GM13976 (cell line): Measurements from ENCODE around the gene IBSP.

Experiments
- DNase-seq: peaks from one replicate; pipeline ENCODE4 v3.0.0; 2012; ENCODE audit warnings: low spot score
- CTCF ChIP-seq: IDR thresholded peaks from 2 replicates; pipeline ENCODE4 v1.5.1; 2012; ENCODE audit warnings: borderline replicate concordance, mild to moderate bottlenecking; ENCODE audit not compliant: insufficient read depth; ENCODE audit errors: extremely low read depth, missing control alignments, control extremely low read depth
- in situ Hi-C: fragments of 300-500 bp; cut with MboI; formaldehyde crosslinking; loops from one replicate; pipeline ENCODE4 v1.12.0; 2022; ENCODE audit warnings: low sequenced_read_pairs, mixed read lengths, inconsistent platforms; ENCODE audit not compliant: unreplicated experiment

The IBSP gene, protein sequence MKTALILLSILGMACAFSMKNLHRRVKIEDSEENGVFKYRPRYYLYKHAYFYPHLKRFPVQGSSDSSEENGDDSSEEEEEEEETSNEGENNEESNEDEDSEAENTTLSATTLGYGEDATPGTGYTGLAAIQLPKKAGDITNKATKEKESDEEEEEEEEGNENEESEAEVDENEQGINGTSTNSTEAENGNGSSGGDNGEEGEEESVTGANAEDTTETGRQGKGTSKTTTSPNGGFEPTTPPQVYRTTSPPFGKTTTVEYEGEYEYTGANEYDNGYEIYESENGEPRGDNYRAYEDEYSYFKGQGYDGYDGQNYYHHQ

DNA sequence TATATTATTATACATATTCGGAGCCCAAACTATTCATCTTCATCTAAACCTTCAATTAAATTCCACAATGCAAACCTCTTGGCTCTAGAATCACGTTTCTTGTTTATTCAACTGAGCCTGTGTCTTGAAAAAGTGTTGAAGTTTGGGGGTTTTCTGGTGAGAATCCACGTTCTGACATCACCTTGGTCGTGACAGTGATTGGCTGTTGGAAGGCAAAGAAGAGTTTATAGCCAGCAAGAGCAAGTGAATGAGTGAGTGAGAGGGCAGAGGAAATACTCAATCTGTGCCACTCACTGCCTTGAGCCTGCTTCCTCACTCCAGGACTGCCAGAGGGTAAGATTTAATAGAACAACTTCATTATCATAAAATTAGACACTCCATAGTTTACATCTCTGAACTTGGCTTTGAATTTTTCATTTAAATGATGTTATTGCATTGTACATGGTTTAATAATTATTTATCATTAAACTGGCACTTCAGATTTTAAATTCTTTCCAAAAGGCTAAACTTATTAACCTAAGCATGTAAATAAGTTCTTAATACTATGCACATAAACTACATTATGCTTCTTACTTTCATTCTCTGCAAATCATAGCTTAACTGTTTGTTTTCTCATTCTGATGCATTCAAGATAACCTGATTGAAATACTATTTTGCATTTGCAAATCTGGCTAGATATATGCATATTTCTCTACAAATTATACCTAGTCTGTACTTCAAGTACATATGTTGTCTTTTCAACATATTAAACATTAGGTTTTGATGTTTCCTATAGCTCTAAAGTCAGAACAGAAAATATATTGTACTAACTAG lies at the start of gene IBSP:
Gene IBSP, plus strand, starts transcription at position 254 of the 813 bp plus-strand sequence. CDS start 2,808 bp downstream, outside the sequence.
- TF ChIP-seq CTCF = no peak
- in situ Hi-C loops = no loop called here

GRCh38 chr4:87749883-87750282 lies 49.5 kb upstream of the IBSP start:
- TF ChIP-seq CTCF = no peak
- no peak for DNase-seq
- in situ Hi-C loops = no loop called here

More for the DNA sequence above, at the start of gene IBSP:
- DNase-seq = no peak

- no peak for DNase-seq
- no peak for TF ChIP-seq CTCF
- in situ Hi-C loops = no loop called here
These were observed 41.1 kb upstream of the IBSP start for GRCh38 chr4:87758270-87758669.

DNA sequence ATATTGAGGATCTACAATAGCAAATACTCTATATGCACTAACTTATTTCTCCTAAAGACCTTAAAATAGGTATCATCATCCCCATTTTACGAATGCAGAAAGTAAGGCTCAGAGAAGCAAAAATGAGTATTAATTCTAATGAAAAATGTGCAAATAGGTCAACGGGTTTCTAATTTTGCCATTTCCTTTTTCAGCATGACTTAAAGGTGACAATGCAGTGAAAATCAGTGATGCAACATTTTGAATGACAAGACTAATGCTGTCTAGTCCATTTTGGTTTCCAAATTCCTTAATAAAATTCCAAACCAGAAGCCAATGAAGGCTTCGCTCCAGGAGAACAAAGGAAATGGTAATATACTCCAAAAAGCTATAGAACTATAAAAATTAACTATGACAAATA lies 37.0 kb upstream of the IBSP start:
- in situ Hi-C loops = no loop called here
- TF ChIP-seq CTCF = no peak
- no peak for DNase-seq

DNA sequence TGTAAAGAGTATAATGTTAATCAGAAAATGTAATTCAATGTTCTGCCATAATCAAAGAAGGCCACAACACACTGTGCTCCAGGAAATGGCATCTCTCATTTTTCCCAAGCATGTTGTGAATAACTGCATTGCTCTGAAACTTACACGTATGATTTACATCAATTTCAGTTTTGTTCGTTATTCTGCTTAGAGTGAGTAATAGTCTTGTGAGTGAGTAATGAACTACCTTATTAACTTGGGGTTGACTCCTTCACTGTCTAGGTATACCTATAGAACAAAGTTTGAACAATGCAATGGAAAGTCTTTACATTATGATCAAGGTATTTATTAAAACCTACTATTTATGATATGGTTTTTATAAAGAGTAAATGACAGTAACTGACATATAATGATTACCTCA lies 17.8 kb upstream of the IBSP start:
- DNase-seq = no peak
- in situ Hi-C loops = no loop called here
- TF ChIP-seq CTCF = no peak

GRCh38 chr4:87783781-87784180 lies 15.6 kb upstream of the IBSP start:
- in situ Hi-C loops = no loop called here
- DNase-seq = no peak
- TF ChIP-seq CTCF = no peak
